Thoracic aorta (tissue), 2 donors: Measurements from ENCODE around the gene YEATS4. TPM values are rescaled to one million over a fixed set of nuclear protein-coding genes. Genes with fewer than 3 reads are reported as not detected.

ENCODE experiments used
- ATAC-seq: fragments of 150-250 bp; one replicate; pipeline ENCODE4 v1.8.0; 2017; ENCODE audit warnings: low read depth; ENCODE audit not compliant: insufficient number of reproducible peaks, low FRiP score
- DNase-seq: peaks from one replicate; pipeline ENCODE4 v3.0.0-alpha.2; 2020; ENCODE audit warnings: low spot score
- H3K27ac ChIP-seq, 2 donors: fragments of 200-600 bp; sonication (generic); 1 replicate in 1 of 2; 2 replicates in 1 of 2; pipeline ENCODE4 v1.5.1; 2016; ENCODE audit warnings: mild to moderate bottlenecking in 2 of 2, moderate library complexity in 2 of 2
- H3K27me3 ChIP-seq: fragments of 200-600 bp; sonication (generic); replicated peaks from 2 replicates; pipeline ENCODE4 v1.6.0; 2016; ENCODE audit warnings: mild to moderate bottlenecking; ENCODE audit not compliant: insufficient read depth
- H3K36me3 ChIP-seq: fragments of 200-600 bp; sonication (generic); one replicate; pipeline ENCODE4 v1.5.1; 2016
- H3K4me1 ChIP-seq, 2 donors: fragments of 200-600 bp; sonication (generic); 1 replicate in 1 of 2; 2 replicates in 1 of 2; pipeline versions ENCODE4 v1.5.1 to v1.6.0; 2016; ENCODE audit warnings: low read depth in 2 of 2, mild to moderate bottlenecking in 1 of 2; ENCODE audit not compliant: control insufficient read depth in 1 of 2
- H3K4me3 ChIP-seq: fragments of 200-600 bp; sonication (generic); 2 replicates; pipeline ENCODE4 v1.5.1; 2016; ENCODE audit warnings: mild to moderate bottlenecking
- H3K9me3 ChIP-seq: fragments of 200-600 bp; sonication (generic); 2 replicates; pipeline ENCODE4 v1.5.1; 2016
- total RNA-seq, 2 donors: library from RNA; depleted of rRNA; stranded (reverse); fragments of >200 nt; gene quantifications; one replicate each; pipeline versions ENCODE4 v1.1.0 to v1.2.3, GENCODE V29; 2016
- TF ChIP-seq, protein P1 (sequence below): fragments of 200-600 bp; sonication (generic); IDR thresholded peaks from one replicate; pipeline ENCODE4 v1.5.1; 2019; ENCODE audit warnings: antibody characterized with exemption

Gene YEATS4
- total RNA-seq, 2 donors from 2014 or later: 5.7 to 9.7 TPM

GRCh38 chr12:69354556-69355187, 4.9 kb upstream of the YEATS4 start:
- DNase-seq: no peak
- Histone ChIP-seq H3K4me1 (peaks cover 0 to 6% of the 10 kb centered on the region in 2 donors), H3K27me3 (no peaks in the 10 kb centered on the region), H3K36me3 (no peaks in the 10 kb centered on the region), H3K4me3 (no peak overlapping the region), H3K27ac (no peak overlapping the region), H3K9me3 (no peaks in the 10 kb centered on the region)
- ATAC-seq: no peak
- TF ChIP-seq, protein P1, sequence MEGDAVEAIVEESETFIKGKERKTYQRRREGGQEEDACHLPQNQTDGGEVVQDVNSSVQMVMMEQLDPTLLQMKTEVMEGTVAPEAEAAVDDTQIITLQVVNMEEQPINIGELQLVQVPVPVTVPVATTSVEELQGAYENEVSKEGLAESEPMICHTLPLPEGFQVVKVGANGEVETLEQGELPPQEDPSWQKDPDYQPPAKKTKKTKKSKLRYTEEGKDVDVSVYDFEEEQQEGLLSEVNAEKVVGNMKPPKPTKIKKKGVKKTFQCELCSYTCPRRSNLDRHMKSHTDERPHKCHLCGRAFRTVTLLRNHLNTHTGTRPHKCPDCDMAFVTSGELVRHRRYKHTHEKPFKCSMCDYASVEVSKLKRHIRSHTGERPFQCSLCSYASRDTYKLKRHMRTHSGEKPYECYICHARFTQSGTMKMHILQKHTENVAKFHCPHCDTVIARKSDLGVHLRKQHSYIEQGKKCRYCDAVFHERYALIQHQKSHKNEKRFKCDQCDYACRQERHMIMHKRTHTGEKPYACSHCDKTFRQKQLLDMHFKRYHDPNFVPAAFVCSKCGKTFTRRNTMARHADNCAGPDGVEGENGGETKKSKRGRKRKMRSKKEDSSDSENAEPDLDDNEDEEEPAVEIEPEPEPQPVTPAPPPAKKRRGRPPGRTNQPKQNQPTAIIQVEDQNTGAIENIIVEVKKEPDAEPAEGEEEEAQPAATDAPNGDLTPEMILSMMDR: no peak

GRCh38 chr12:69355363-69356028, 4.0 kb upstream of the YEATS4 start:
- Histone ChIP-seq H3K9me3 (no peaks in the 10 kb centered on the region), H3K36me3 (no peaks in the 10 kb centered on the region), H3K4me1 (peaks cover 0 to 9% of the 10 kb centered on the region in 2 donors), H3K4me3 (no peak overlapping the region), H3K27me3 (no peaks in the 10 kb centered on the region), H3K27ac (no peak overlapping the region)
- no peak for ATAC-seq
- TF ChIP-seq, protein P1: no peak
- no peak for DNase-seq

DNA sequence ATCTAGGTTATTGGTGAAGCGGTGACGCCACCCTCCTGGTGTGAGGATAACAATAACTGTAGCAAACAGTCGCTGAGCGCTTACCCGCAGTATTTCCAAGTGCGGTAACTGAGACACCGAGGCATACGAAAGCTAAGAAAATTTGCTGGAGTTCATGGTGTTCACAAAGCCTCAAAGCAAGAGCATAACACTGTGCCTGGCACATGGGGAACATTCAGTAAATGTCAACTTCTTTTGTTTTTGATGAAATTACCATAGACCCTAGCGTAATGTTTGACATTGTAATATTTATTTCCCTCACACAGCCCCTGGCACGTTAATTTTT, 767 bp downstream of the YEATS4 start:
- Histone ChIP-seq H3K4me3 (peak overlapping the region; percentile 84), H3K4me1 (peaks cover 0 to 14% of the 10 kb centered on the region in 2 donors), H3K36me3 (no peaks in the 10 kb centered on the region), H3K27ac (peak overlapping the region; percentile 92 to 93), H3K27me3 (no peaks in the 10 kb centered on the region), H3K9me3 (no peaks in the 10 kb centered on the region)
- no peak for ATAC-seq
- TF ChIP-seq, protein P1: no peak
- no peak for DNase-seq

GRCh38 chr12:69366796-69367195, 7.3 kb downstream of the YEATS4 start:
- DNase-seq: no peak
- Histone ChIP-seq H3K36me3 (peaks cover 12% of the 10 kb centered on the region), H3K27ac (no peak overlapping the region), H3K4me3 (no peak overlapping the region), H3K9me3 (no peaks in the 10 kb centered on the region), H3K4me1 (no peaks in the 10 kb centered on the region), H3K27me3 (no peaks in the 10 kb centered on the region)
- ATAC-seq: no peak
- TF ChIP-seq, protein P1: no peak

- H3K36me3 ChIP-seq: peaks cover 12% of the 10 kb centered on the region
- no peak overlapping the region for H3K27ac ChIP-seq
- H3K27me3 ChIP-seq: no peaks in the 10 kb centered on the region
- DNase-seq: no peak
- no peak overlapping the region for H3K4me3 ChIP-seq
- H3K9me3 ChIP-seq: no peaks in the 10 kb centered on the region
- H3K4me1 ChIP-seq: no peaks in the 10 kb centered on the region
- TF ChIP-seq, protein P1: no peak
- ATAC-seq: no peak
These were observed 8.6 kb downstream of the YEATS4 start for GRCh38 chr12:69368171-69368570.
